Ammon's horn (tissue), 1 donor: ENCODE measurements around the gene KCNA3.

ENCODE experiments used
- DNase-seq: peaks from one replicate; pipeline ENCODE4 v3.0.0-alpha.2; 2016; ENCODE audit warnings: low spot score

KCNA3 gene

DNA sequence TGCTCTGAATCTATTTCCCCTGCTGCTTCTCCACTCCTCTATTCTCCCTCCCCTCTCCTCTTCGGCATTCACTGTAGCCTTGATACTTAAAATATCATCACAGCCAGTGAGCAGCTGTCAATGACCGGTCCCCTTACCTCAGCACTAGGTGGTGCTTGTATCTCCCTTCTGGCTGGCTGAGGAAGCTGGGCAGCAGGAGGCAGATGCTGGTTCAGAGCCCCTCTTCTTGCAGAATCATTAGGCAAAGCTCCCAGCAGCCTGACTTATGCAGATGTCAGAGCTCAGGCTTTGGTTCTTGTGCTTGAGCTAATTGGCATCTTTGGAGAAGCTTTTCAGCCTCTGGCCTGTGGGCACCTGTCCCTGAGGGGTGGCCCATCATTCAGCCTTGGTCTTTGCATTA is 36.7 kb downstream of the KCNA3 start:
- no peak for DNase-seq

GRCh38 chr1:110637475-110637874 is 37.3 kb downstream of the KCNA3 start:
- DNase-seq: no peak

GRCh38 chr1:110636149-110636935 is 38.4 kb downstream of the KCNA3 start:
- no peak for DNase-seq

GRCh38 chr1:110635434-110635833 is 39.3 kb downstream of the KCNA3 start:
- DNase-seq: no peak

DNA sequence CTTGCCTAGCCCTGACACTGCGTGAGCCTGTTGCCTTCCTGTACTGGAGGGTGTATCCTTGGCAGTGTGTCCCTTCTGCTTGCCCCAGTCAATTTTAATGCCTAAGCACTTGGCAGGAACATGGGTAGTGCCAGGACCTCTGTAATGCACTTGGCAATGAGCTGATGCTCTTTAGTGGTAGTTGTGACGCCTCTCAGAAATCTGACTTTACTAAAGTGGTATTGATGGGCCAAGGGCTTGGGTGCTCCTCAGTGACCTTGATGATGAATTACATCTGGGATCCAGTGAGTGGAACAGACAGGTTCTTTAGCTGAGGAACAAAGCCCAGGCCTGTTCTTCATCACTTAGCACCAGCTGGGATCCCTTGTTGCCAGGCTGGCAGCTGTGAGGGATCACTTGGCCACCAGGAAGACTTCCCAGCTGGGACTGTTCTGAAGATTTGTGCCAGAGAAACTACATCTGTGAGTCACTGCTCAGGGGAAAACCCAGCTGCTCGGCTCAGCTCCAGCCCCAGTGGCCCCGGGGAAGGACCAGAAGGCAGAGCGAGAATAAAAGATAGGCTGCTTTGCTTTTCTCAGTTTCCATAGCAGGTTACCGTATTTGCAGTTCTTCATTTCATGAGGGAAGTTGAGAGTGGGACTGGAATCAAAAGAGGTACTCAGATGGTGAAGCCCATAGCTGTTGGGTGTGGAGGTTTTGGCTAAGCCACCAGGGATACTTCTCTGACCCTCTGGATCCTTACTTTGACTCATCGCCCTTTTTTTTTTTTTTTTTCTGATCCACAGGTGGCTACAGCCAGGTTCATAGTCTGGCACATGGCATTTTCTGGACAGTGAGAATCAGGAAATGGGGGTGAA is 40.1 kb downstream of the KCNA3 start:
- DNase-seq: peak; percentile 70

GRCh38 chr1:110634086-110634454 is 40.7 kb downstream of the KCNA3 start:
- DNase-seq: no peak

DNA sequence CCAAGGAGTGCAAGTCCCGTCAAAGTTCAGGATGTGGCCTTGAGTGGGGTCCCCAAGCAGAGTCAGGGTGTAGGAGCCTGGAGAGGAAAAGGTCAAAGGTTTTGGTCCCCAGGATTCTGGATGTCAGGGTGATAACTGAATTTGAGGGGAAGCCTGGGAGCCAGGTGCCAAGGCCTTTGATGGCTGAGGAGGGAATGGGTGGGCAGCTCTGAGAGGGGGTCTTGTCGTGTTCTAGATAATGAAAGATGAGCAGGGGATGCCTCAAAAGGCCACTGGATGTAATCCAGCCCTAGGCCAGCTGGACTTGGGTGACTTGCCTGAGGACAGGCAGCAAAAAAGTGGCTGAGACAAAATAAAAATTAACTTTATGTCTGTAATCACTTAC is 41.1 kb downstream of the KCNA3 start:
- DNase-seq: no peak

DNA sequence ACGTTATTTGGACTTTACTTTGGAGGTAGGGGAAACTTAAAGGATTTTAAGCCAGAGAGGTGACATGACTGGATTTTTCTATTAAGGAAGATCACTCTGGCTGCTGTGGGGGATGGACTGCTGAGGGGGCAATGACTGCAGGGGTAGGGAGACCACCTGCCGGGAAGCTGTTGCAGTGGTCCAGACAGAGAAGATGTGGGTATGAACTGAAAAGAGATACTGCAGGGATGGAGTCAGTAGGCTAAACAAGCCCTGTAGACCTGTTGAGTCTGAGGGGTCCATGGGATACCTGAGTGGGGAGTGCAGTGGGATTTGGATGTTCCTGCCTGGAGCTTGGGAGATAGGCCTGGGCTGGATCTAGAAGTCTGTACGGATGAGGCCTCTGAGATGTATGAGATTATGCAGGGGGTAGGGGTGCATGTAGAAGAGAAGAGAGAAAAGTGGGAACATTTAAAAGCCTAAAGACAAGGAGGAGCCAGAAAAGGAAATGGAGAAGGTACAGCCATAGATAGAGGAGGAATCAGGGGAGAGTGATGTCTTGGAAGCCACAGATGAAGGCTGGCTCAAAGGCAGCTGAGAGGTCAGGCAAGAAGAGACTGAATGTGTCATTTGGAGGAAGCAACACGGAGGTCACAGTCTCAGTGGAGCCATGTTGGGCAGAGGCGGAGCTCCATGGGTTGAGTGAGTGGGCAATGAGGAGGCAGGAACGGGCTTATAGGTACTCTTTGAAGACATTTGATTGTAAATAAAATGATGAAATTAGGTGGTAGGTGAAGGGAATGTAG is 42.7 kb downstream of the KCNA3 start:
- no peak for DNase-seq

- peak; percentile 78 for DNase-seq
Measured at GRCh38 chr1:110630839-110631663, 43.7 kb downstream of the KCNA3 start.

DNA sequence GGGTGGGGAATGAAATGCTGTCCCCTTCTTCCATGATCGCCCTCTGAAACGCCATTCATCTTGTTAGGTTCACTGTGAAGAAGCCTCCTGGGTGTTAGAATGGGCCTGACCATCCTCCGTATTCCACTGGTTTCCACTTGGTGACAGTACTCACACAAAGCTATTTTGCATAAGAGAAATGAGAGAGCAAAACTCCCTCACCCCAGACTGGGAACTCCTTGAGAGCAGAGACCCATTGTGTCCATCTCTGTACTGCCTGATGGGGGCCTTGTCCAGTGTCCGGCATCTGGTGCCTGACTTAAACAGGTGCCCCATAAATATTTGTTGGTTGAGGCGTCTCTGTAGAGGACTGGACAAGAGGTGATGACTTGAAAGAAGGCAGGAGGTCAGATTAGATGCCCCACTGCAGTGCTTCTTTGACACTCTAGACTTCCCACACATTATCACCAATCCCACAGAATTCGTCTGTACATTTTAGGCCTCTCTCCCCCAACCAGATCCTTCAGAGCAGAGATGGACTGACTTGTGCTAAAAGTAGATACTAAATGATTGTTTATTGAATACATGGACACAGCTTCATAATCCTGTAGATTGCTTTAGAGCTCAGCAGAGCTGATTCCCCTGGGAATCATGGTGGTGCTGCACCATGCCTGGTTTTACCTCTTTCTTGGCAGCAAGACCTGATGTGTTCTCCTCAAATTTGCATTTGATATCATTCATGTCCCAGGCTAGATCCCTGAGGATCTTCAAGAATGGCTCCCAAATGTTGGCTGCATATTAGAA is 46.2 kb downstream of the KCNA3 start:
- no peak for DNase-seq

DNA sequence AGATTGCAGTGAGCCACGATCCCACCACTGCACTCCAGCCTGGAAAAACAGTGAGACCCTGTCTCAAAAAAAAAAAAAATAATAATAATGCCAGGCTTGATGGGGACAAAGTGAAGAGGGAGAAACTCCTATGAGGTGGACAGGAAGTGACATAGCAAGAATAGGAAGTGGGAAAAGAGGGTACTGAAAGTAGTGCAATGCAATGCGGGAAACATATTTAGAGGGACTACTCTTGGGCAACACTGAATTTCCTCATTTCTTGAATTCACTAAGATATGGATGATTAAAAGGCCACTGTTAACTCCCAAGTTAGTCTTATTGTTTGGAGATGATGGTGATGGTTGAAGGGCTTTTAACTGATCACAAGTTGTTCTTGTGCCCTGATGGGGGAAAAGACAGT is 47.0 kb downstream of the KCNA3 start:
- no peak for DNase-seq

GRCh38 chr1:110626889-110627288 is 47.9 kb downstream of the KCNA3 start:
- no peak for DNase-seq
